NCI-H1092 (cell line): ENCODE data around the gene FBXO42.

Experiments used
- DNase-seq: peaks from one replicate; lab custom pipeline; 2025; lab: John Stamatoyannopoulos, UW

Gene FBXO42

GRCh38 chr1:16326833-16327404 lies 25.4 kb downstream of the FBXO42 start:
- DNase-seq: no peak

GRCh38 chr1:16324456-16324890 lies 27.8 kb downstream of the FBXO42 start:
- no peak for DNase-seq

- no peak for DNase-seq
Observed at GRCh38 chr1:16321176-16321867, 31.0 kb downstream of the FBXO42 start.

GRCh38 chr1:16318555-16318954 lies 33.7 kb downstream of the FBXO42 start:
- DNase-seq: no peak

GRCh38 chr1:16315437-16315836 lies 36.8 kb downstream of the FBXO42 start:
- DNase-seq: no peak

GRCh38 chr1:16307222-16307621 lies 45.1 kb downstream of the FBXO42 start:
- no peak for DNase-seq

- no peak for DNase-seq
Observed at GRCh38 chr1:16302709-16303627, 49.3 kb downstream of the FBXO42 start.

- DNase-seq: no peak
Observed at GRCh38 chr1:16300436-16300835, 51.8 kb downstream of the FBXO42 start.

GRCh38 chr1:16298653-16299052 lies 53.6 kb downstream of the FBXO42 start:
- DNase-seq: no peak

GRCh38 chr1:16296643-16297042 lies 55.6 kb downstream of the FBXO42 start:
- no peak for DNase-seq

GRCh38 chr1:16294219-16295212 lies 57.8 kb downstream of the FBXO42 start:
- no peak for DNase-seq

- DNase-seq: no peak
Observed at GRCh38 chr1:16293538-16293937, 58.7 kb downstream of the FBXO42 start.

GRCh38 chr1:16292739-16293138 lies 59.5 kb downstream of the FBXO42 start:
- DNase-seq: no peak

- DNase-seq: no peak
Observed at GRCh38 chr1:16289959-16290358, 62.3 kb downstream of the FBXO42 start.

- DNase-seq: no peak
Observed at GRCh38 chr1:16286122-16286521, 66.2 kb downstream of the FBXO42 start.

- DNase-seq: no peak
Observed at GRCh38 chr1:16281765-16282164, 70.5 kb downstream of the FBXO42 start.

GRCh38 chr1:16279186-16279585 lies 73.1 kb downstream of the FBXO42 start:
- no peak for DNase-seq

- DNase-seq: no peak
Observed at GRCh38 chr1:16276302-16277030, 75.8 kb downstream of the FBXO42 start.

- DNase-seq: no peak
Observed at GRCh38 chr1:16275591-16275990, 76.7 kb downstream of the FBXO42 start.

GRCh38 chr1:16267690-16268180 lies 84.5 kb downstream of the FBXO42 start:
- DNase-seq: no peak
